LNCaP clone FGC (cell line): Measurements from ENCODE around the gene UGCG.

Experiments
- DNase-seq: peaks from one replicate; pipeline ENCODE4 v3.0.0-alpha.2; 2011; ENCODE audit warnings: low read depth
- H3K4me3 ChIP-seq: 2 replicates; pipeline ENCODE4 v1.5.1; 2011; ENCODE audit warnings: mild to moderate bottlenecking, low read depth, low read length, control low read depth
- TF ChIP-seq, protein P1 (sequence below): IDR thresholded peaks from 2 replicates; pipeline ENCODE4 v1.5.1; 2012; ENCODE audit warnings: mild to moderate bottlenecking; ENCODE audit not compliant: control insufficient read depth, insufficient read depth; ENCODE audit errors: extremely low read depth

UGCG gene

DNA sequence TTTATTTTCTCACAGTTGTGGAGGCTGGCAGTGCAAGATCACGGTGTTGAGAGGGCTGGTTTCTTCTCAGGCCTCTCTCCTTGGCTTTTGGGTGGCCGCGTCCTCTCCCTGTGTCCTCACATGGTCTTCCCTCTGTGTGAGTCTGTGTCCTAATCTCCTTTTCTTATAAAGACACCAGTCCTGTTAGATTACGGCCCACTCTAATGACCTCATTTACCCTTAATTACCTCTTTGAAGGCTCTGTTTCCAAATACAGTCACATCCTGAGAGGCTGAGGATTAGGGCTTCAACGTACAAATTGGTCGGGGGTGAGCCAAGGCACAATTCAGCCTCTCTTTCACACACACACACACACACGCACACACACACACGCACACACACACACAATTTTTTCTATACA is 73.0 kb downstream of the UGCG start:
- TF ChIP-seq, protein P1, sequence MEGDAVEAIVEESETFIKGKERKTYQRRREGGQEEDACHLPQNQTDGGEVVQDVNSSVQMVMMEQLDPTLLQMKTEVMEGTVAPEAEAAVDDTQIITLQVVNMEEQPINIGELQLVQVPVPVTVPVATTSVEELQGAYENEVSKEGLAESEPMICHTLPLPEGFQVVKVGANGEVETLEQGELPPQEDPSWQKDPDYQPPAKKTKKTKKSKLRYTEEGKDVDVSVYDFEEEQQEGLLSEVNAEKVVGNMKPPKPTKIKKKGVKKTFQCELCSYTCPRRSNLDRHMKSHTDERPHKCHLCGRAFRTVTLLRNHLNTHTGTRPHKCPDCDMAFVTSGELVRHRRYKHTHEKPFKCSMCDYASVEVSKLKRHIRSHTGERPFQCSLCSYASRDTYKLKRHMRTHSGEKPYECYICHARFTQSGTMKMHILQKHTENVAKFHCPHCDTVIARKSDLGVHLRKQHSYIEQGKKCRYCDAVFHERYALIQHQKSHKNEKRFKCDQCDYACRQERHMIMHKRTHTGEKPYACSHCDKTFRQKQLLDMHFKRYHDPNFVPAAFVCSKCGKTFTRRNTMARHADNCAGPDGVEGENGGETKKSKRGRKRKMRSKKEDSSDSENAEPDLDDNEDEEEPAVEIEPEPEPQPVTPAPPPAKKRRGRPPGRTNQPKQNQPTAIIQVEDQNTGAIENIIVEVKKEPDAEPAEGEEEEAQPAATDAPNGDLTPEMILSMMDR, result no peak
- no peak overlapping the region for H3K4me3 ChIP-seq
- DNase-seq, result no peak

DNA sequence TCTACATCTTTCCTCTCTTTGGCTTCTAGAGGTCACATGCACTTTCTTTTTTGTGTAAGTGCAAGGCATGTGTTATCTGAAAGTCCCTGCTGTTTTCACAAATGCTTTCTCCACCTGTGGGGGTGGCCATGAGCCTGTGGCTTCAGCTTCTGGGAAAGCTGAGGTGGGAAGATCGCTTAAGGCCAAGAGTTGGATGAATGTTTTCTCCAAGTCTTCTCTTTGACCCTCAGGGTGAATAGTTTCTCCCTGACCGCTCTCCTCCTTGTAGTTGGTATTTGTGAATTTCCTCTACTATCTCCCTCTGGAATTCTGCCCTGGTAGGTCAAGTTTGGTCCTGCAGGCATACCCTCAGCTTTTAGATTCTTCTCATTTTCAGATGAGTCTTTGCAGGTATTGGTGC is 74.2 kb downstream of the UGCG start:
- TF ChIP-seq, protein P1, result no peak
- no peak overlapping the region for H3K4me3 ChIP-seq
- no peak for DNase-seq

DNA sequence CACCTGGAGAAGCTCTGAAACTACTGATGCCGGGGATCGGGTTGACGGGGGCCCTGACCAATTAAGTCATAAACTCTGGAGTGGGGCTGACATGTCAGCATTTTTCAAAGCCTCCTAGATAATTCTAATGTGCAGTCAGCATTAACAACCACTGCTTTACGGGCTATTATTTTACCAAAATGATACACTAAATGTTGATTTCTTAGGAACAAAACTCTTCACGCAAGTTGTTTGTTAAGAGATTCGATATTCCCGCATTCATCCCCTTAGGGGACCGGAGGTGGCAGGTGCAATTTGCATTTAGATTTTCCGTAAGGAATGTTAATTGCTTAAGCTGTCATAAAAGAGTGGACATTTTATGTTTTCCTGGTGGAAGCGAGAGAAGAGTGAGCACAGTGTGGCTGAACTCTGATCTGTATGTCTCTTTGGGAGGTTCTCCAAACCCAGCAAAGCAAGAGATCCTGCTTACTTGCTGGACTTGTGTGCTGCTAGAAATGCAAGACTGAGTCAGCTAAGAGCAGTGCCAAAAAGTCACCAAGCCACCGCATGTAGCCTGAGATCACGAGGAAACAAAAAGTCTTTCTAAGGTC is 77.6 kb downstream of the UGCG start:
- TF ChIP-seq, protein P1, result no peak
- DNase-seq, result no peak
- no peak overlapping the region for H3K4me3 ChIP-seq

DNA sequence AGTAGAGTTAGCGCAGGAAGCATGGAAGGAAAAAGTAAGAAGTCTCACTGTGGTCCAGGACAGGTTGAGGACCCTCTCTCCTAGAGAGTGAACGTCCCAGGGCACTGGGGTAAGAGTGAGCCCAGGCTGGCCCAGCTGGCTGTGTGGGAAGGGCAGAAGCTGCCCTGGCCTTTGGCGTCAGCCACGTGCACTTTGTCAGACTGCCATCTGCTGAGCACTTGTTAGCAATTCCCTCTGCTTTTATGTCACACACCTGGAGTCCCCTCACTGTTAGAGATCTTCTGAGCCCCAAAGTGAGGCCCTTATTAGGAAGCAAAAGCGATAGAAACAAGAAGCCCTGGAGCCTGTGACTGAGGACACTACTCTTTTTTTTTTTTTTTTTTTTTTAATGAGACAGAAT is 79.1 kb downstream of the UGCG start:
- H3K4me3 ChIP-seq, result no peak overlapping the region
- peak; percentile 22 for DNase-seq
- TF ChIP-seq, protein P1, result peak; percentile 58

DNA sequence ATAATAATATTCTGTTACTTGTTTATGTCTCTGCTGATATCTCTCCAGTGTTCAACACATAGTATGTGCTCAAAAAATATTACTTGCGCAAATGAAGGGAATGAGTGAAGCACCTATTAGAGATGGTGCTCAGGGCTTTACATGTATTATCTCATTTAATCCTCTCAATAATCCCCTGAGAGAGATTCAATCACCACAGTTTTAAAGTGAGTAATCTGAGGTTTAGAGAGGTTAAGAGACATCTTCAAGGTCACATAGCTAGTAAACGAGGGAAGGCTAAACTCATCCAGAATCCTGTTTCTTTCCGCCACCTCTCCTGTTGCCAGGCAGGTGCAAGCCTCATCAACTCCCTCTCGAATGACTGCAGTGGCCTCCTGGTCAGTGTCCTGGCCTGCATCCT is 82.0 kb downstream of the UGCG start:
- TF ChIP-seq, protein P1, result no peak
- no peak for DNase-seq
- H3K4me3 ChIP-seq, result no peak overlapping the region

DNA sequence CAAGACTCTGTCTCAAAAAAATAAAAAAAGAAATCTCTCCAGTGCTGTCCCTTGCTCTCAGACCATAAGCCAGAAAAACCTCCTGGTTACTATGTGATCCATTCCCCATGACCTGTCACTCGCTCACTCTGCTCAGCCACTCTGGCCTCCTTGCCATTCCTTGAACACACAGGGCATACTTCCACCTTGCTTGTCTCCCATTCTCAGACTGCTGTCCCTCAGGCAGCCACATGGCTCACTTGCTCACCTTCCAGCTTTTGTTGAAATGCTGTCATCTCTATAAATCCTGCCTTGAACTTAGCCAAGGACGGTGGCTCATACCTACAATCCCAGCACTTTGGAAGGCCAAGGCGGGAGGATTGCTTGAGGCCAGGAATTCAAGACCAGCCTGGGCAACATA is 82.9 kb downstream of the UGCG start:
- H3K4me3 ChIP-seq, result no peak overlapping the region
- DNase-seq, result no peak
- TF ChIP-seq, protein P1, result no peak

DNA sequence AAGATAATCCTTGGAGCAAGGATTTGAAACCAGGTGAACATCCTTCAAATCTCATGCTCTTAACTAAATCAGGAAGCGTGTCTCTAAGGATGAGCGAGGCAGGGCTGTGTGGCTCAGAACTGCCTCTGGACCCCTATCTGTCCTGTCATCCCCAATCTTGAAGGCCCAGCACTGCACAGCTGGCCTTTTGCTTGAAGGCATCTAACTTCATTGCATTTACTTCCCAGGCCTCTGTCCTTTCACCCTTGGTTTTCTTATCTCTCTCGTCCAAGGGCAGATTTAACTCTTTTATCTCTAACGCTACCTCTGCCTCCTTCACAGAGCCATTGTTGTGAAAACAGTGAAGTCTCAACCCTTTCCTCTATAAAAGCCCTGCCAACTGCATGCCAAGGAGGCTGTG is 83.8 kb downstream of the UGCG start:
- TF ChIP-seq, protein P1, result no peak
- DNase-seq, result no peak
- no peak overlapping the region for H3K4me3 ChIP-seq
